NCI-H82 (cell line): ENCODE data around the gene TMTC2.

Source experiments
- DNase-seq: peaks from one replicate; lab custom pipeline; 2025; lab: John Stamatoyannopoulos, UW

The TMTC2 gene

GRCh38 chr12:82883394-82884355 is 197.0 kb downstream of the TMTC2 start:
- DNase-seq, result no peak

- no peak for DNase-seq
Observed at GRCh38 chr12:82886671-82887340, 200.1 kb downstream of the TMTC2 start.

DNA sequence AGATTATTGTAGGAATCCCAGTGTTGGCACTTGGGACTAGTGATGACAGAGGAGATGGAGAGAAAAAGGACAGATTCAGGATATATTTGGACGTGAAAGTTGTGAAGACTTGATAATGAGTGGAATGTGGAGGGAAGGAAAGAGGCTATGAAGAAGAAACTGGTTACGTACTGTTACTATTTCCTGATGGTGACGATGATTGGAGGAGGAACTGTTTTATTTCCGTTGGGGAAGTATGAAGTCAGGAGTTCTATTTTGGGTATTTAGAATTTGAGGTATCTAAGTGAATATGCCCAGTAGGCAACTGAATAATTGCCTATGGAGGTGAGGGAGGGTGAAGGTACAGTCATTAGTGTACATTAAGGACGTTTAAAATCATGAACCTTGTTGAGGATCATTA is 207.2 kb downstream of the TMTC2 start:
- DNase-seq, result no peak

DNA sequence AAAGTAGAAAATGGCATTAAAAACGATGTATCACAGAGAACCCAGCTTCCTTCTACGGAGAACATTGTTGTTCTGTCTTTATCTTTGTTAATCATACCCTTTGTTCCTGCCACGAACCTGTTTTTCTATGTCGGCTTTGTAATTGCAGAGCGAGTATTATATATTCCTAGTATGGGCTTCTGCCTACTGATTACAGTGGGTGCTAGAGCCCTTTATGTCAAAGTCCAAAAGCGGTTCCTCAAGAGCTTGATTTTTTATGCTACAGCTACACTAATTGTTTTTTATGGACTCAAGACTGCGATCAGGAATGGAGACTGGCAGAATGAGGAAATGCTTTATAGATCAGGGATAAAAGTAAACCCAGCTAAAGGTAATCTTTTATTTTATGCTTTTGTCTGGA is 209.6 kb downstream of the TMTC2 start:
- DNase-seq, result no peak

DNA sequence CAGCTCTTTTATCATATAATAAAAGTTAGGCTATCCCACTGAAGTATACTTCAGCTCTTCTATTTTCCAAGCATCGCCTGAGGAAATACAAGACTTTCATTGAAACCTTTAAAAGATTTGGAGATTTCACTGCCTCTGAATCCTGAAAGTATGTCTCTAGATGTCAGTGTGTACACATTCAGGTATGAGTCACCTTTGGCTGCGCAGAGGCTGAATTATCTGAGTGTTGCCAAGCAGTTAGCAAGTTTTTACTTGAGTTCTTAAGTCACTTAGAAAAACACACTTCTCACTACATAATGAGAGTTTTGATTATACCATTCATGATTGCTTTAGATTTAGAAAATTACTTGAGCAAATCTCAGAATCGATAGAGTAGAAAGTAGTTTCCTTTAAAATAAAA is 210.3 kb downstream of the TMTC2 start:
- no peak for DNase-seq

- no peak for DNase-seq
Observed at GRCh38 chr12:82898441-82898840, 211.7 kb downstream of the TMTC2 start.

DNA sequence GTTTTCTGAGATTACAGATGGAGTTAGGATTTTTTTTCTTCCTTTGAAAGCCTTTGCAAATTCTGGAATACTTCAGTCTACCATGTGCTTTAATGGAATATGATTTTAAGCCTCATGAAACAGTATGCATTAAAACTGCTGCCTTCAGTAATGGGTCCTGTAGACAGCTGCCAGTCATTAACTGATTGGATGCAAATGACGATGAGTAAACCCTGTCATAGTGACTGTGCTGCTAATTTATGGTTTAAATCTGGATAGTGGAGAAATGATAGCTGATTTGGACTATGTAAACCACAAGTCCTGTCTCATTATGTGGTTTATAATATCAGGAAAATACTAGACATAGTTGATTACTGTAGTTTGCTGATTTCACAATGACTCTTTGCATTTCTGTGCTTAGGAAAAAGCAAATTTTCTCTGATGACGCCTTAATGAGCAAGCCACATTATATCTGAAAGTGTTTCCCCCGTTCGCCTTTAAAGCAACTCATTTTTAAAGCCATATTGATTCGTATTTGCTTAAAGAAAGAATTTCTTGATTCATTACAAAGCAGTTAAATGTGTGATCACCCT is 217.6 kb downstream of the TMTC2 start:
- DNase-seq, result peak; percentile 25

DNA sequence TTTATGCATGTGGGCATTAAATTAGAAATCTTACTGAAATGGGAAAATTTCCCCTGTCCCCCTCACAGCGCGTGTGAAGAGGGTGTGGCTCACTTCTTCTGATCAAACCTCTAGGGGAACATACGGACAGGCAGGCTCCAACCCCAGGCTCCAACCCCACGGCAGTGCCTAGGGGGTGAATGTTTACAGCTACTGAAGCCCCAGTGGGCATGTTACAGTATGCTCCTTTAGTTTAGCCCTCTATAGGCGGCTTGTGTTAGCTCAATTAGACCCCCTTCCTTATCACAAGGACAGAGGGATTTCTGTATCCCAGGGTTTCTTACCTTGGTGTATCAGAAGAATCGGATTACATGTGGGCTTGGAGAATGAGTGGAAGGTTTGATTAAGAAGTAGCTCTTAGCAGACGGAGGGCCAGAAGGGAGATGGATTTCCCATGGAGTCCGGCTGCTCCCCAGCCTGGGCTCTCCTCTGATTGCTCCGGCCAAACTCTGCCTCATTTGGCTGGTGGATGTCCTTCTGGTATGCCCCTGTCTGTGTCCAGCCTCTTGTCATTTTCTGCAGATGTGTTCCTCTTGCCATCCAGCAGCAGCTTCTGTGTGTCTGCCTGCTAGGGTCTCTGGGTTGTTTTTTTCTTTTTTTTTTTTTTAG is 223.7 kb downstream of the TMTC2 start:
- peak; percentile 83 for DNase-seq

- no peak for DNase-seq
Observed at GRCh38 chr12:82912406-82912805, 225.7 kb downstream of the TMTC2 start.

GRCh38 chr12:82919388-82920054 is 232.8 kb downstream of the TMTC2 start:
- no peak for DNase-seq

DNA sequence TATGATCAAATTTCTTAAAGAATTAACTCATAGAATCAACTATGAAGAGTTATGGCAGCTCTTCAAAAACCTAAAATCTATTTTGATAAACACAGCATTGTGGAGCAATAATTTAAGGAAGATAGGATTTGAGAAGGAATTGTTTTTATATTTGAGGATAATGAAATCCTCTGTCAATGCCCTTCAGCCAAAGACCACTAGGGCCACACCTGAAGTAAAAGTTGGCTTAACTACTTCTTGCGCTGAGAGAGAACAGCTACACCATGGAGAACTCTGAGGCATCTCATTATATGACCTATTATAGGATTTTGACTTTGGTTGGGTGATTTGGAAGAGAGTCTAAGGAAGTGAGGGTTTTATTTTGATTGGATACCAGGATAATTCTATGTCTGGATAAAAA is 237.2 kb downstream of the TMTC2 start:
- DNase-seq, result no peak

- no peak for DNase-seq
Observed at GRCh38 chr12:82926630-82927029, 239.9 kb downstream of the TMTC2 start.

DNA sequence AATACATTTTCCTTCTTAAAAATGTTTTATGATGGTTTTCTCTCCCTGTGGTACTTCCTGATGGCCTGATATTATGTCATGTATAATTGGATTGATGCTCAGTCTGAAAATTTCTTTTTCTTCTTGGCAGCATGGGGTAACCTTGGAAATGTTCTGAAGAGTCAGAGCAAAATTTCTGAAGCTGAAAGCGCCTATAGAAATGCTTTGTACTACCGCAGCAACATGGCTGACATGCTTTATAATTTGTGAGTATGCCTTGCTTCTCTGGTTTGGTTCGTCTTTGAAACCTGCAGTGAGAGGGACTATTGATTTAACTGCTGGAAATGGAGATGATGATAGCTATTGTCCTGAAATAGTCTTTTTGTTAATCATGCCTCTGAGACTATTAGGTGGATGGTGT is 243.6 kb downstream of the TMTC2 start:
- DNase-seq, result no peak

GRCh38 chr12:82931349-82932116 is 244.8 kb downstream of the TMTC2 start:
- DNase-seq, result no peak

DNA sequence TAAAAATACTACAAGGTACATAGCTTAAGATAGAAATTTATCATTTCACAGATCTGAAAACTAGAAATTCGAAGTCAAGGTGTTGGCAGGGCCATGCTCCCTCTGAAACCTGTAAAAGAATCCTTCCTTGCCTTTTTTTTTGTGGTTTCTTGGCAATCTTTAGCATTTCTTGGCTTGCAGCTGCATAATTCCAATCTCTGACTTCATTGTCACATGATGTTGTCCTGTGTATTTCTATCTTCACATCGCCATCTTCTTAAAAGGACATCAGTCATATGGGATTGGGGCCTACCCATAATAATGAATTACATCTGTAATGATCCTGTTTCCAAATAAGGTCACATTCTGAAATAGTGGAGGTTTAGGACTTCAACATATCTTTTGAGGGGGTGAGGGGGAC is 250.4 kb downstream of the TMTC2 start:
- no peak for DNase-seq

- peak; percentile 38 for DNase-seq
Observed at GRCh38 chr12:82942521-82942920, 255.8 kb downstream of the TMTC2 start.

- DNase-seq, result peak; percentile 41
Observed at GRCh38 chr12:82942991-82943401, 256.3 kb downstream of the TMTC2 start.

DNA sequence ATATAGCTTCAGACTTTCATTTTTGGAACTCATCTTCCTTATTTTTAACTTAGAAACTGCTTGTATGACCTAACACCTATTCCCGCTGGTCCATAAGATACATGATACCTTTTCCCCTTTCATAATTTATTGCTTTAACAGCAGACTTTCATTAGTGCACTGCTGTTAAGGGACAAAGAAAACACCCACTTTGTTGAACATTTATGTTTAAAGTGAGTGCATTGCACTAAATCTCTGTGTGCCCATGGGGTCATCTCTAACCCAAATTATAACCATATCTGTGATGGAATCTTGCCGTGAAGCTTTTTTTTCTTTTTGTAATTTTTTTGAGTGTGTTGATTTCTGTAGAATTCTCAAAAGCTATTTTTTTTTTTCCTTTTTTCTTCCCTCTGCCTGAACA is 261.8 kb downstream of the TMTC2 start:
- DNase-seq, result no peak

DNA sequence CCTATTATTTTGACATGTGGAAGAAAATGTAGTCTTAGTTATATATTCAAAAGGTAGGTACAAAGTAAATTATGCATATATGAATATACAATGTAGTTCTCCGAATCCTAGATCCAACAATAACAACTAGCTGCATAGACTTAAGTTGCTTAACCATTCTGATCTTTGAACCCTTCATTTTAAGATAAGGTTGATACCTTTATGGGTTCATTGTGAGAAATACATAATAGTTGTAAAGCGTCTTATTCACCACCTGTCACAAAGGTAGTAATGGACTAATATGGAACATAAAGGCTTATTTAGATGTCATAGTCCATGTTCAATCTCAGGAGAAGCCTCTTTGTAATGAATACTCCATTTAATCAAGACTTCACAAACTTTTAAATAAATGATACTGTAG is 263.6 kb downstream of the TMTC2 start:
- DNase-seq, result no peak

- peak; percentile 42 for DNase-seq
Observed at GRCh38 chr12:82952946-82953345, 266.2 kb downstream of the TMTC2 start.

- peak; percentile 36 for DNase-seq
Observed at GRCh38 chr12:82953397-82953796, 266.7 kb downstream of the TMTC2 start.
